ENCODE results near the gene SLC6A1.

SLC6A1 gene

GRCh38 chr3:11053926-11054503 is 61.5 kb downstream of the SLC6A1 start:
- Histone ChIP-seq H3K27me3 (replicated peaks; ENCODE audit: insufficient read depth, low read length) (peaks cover 42% of the 10 kb centered on the region), H3K4me1 (ENCODE audit: low read length) (no peaks in the 10 kb centered on the region)

GRCh38 chr3:11054739-11055438 is 62.3 kb downstream of the SLC6A1 start:
- no peak for DNase-seq
- Histone ChIP-seq H3K79me2 (ENCODE audit: low read length) (no peaks in the 10 kb centered on the region), H3K9me2 (replicated peaks; ENCODE audit: insufficient read depth, low read length) (no peaks in the 10 kb centered on the region), H4K20me1 (ENCODE audit: insufficient read depth, low read length) (no peaks in the 10 kb centered on the region), H3K4me2 (ENCODE audit: low read depth, low read length) (no peak overlapping the region), H3F3A (ENCODE audit: insufficient read depth, low read length) (no peaks in the 10 kb centered on the region), H3K27me3 (replicated peaks; ENCODE audit: insufficient read depth, low read length) (peaks cover 44% of the 10 kb centered on the region), H2AFZ (ENCODE audit: low read length) (no peak overlapping the region), H3K4me3 (ENCODE audit: low read length) (no peak overlapping the region), H3K27ac (ENCODE audit: low read length) (no peak overlapping the region), H3K4me1 (ENCODE audit: low read length) (no peaks in the 10 kb centered on the region), H3K36me3 (replicated peaks; ENCODE audit: insufficient read depth, low read length) (no peaks in the 10 kb centered on the region), H3K9ac (ENCODE audit: low read length) (no peak overlapping the region), H3K9me3 (replicated peaks; ENCODE audit: insufficient read depth, low read length) (no peaks in the 10 kb centered on the region)
- no peak for TF ChIP-seq CTCF (IDR thresholded peaks at IDR 0.05; ENCODE audit: low read length)
- TF ChIP-seq EZH2 (optimal IDR thresholded peaks at IDR 0.05; ENCODE audit: low read depth, low read length), result no peak
- no peak for TF ChIP-seq EZH2phosphoT487 (IDR thresholded peaks at IDR 0.05; ENCODE audit: low read length)

More at GRCh38 chr3:11053926-11054503, 61.5 kb downstream of the SLC6A1 start:
- Histone ChIP-seq H3K36me3 (replicated peaks; ENCODE audit: insufficient read depth, low read length) (no peaks in the 10 kb centered on the region), H3F3A (ENCODE audit: insufficient read depth, low read length) (no peaks in the 10 kb centered on the region), H3K9me3 (replicated peaks; ENCODE audit: insufficient read depth, low read length) (no peaks in the 10 kb centered on the region), H3K9ac (ENCODE audit: low read length) (no peak overlapping the region), H3K27ac (ENCODE audit: low read length) (no peak overlapping the region), H3K79me2 (ENCODE audit: low read length) (no peaks in the 10 kb centered on the region), H3K9me2 (replicated peaks; ENCODE audit: insufficient read depth, low read length) (no peaks in the 10 kb centered on the region), H4K20me1 (ENCODE audit: insufficient read depth, low read length) (no peaks in the 10 kb centered on the region), H3K4me2 (ENCODE audit: low read depth, low read length) (no peak overlapping the region), H2AFZ (ENCODE audit: low read length) (no peak overlapping the region), H3K4me3 (ENCODE audit: low read length) (no peak overlapping the region)
- no peak for DNase-seq
- TF ChIP-seq EZH2 (optimal IDR thresholded peaks at IDR 0.05; ENCODE audit: low read depth, low read length) (no peak), EZH2phosphoT487 (IDR thresholded peaks at IDR 0.05; ENCODE audit: low read length) (no peak), CTCF (IDR thresholded peaks at IDR 0.05; ENCODE audit: low read length) (no peak)

DNA sequence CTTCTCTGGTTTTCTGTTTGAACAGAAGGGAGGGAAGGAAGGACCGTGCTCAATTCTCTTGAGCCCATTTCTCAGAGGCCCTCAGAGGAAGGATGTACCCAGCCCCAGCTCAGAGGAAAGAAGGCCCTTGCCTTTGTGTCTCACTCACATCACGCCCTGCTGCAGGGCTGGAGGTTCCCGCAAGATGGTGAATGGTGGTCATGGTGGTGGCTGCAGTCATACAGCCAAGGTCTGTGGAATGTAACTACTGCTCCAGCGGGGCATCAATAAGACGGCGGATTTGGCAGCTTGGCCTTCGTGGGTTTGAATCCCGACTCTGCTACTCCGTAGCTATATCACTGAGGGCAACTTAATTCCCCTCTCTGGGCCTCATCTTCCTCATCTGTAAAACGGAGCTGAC is 62.9 kb downstream of the SLC6A1 start:
- no peaks in the 10 kb centered on the region for H3K9me3 ChIP-seq (replicated peaks; ENCODE audit: insufficient read depth, low read length)
- no peak overlapping the region for H3K4me2 ChIP-seq (ENCODE audit: low read depth, low read length)
- no peaks in the 10 kb centered on the region for H3F3A ChIP-seq (ENCODE audit: insufficient read depth, low read length)
- H3K79me2 ChIP-seq (ENCODE audit: low read length), result no peaks in the 10 kb centered on the region
- no peaks in the 10 kb centered on the region for H4K20me1 ChIP-seq (ENCODE audit: insufficient read depth, low read length)
- no peak for DNase-seq
- no peaks in the 10 kb centered on the region for H3K36me3 ChIP-seq (replicated peaks; ENCODE audit: insufficient read depth, low read length)
- peaks cover 50% of the 10 kb centered on the region for H3K27me3 ChIP-seq (replicated peaks; ENCODE audit: insufficient read depth, low read length)
- no peak overlapping the region for H3K9ac ChIP-seq (ENCODE audit: low read length)
- H3K4me3 ChIP-seq (ENCODE audit: low read length), result no peak overlapping the region
- H2AFZ ChIP-seq (ENCODE audit: low read length), result no peak overlapping the region
- no peak overlapping the region for H3K27ac ChIP-seq (ENCODE audit: low read length)
- H3K9me2 ChIP-seq (replicated peaks; ENCODE audit: insufficient read depth, low read length), result no peaks in the 10 kb centered on the region
- no peaks in the 10 kb centered on the region for H3K4me1 ChIP-seq (ENCODE audit: low read length)
- TF ChIP-seq CTCF (IDR thresholded peaks at IDR 0.05; ENCODE audit: low read length) (no peak), EZH2 (optimal IDR thresholded peaks at IDR 0.05; ENCODE audit: low read depth, low read length) (no peak), EZH2phosphoT487 (IDR thresholded peaks at IDR 0.05; ENCODE audit: low read length) (no peak)
